ENCODE results near the gene MSI2.

MSI2 gene

GRCh38 chr17:57328109-57328882 is 72.0 kb downstream of the MSI2 start:
- no peak for DNase-seq (ENCODE audit: low read depth)
- H3K4me3 ChIP-seq (ENCODE audit: low read length), result no peak overlapping the region
- TF ChIP-seq CTCF (IDR thresholded peaks at IDR 0.05; ENCODE audit: insufficient read depth, low read depth, low read length, missing control alignments), result no peak

GRCh38 chr17:57329380-57330214 is 73.3 kb downstream of the MSI2 start:
- TF ChIP-seq CTCF (IDR thresholded peaks at IDR 0.05; ENCODE audit: insufficient read depth, low read depth, low read length, missing control alignments), result no peak
- DNase-seq (ENCODE audit: low read depth), result no peak
- H3K4me3 ChIP-seq (ENCODE audit: low read length), result no peak overlapping the region

DNA sequence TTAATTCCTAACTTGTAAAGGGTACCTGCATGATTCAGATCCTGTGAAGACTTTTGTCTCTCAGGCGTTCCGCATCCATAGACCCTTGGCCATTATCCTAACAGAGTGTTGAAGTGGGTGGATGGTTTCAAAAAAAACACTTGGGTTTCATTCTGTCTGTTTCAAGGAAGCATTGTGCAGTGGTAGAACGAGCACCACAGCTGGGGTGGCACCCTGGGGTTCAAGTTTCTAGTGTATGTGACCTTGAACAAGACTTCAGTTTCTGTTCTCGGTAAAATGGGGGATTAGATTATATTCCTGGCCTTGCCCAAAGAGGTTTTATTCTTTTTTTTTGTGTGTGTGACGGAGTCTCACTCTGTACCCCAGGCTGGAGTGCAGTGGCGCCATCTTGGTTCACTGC is 74.3 kb downstream of the MSI2 start:
- no peak for TF ChIP-seq CTCF (IDR thresholded peaks at IDR 0.05; ENCODE audit: insufficient read depth, low read depth, low read length, missing control alignments)
- no peak overlapping the region for H3K4me3 ChIP-seq (ENCODE audit: low read length)
- DNase-seq (ENCODE audit: low read depth), result no peak

GRCh38 chr17:57331423-57331822 is 75.1 kb downstream of the MSI2 start:
- no peak overlapping the region for H3K4me3 ChIP-seq (ENCODE audit: low read length)
- no peak for TF ChIP-seq CTCF (IDR thresholded peaks at IDR 0.05; ENCODE audit: insufficient read depth, low read depth, low read length, missing control alignments)
- no peak for DNase-seq (ENCODE audit: low read depth)

DNA sequence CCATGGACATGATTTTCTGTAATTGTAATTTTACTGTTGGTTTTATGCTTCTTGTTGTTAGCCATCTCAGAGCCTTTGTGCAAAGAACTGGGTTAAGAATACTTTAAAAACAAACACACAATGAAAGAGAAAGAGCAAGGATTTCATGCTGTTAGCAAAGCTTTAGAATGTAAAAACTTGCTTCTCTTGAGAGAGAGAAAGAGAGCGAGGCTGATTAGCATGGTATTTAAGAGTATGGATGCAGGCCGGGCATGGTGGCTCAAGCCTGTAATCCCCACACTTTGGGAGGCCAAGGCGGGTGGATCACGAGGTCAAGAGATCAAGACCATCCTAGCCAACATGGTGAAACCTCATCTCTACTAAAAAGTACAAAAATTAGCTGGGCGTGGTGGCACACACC is 76.2 kb downstream of the MSI2 start:
- no peak for TF ChIP-seq CTCF (IDR thresholded peaks at IDR 0.05; ENCODE audit: insufficient read depth, low read depth, low read length, missing control alignments)
- H3K4me3 ChIP-seq (ENCODE audit: low read length), result no peak overlapping the region

DNA sequence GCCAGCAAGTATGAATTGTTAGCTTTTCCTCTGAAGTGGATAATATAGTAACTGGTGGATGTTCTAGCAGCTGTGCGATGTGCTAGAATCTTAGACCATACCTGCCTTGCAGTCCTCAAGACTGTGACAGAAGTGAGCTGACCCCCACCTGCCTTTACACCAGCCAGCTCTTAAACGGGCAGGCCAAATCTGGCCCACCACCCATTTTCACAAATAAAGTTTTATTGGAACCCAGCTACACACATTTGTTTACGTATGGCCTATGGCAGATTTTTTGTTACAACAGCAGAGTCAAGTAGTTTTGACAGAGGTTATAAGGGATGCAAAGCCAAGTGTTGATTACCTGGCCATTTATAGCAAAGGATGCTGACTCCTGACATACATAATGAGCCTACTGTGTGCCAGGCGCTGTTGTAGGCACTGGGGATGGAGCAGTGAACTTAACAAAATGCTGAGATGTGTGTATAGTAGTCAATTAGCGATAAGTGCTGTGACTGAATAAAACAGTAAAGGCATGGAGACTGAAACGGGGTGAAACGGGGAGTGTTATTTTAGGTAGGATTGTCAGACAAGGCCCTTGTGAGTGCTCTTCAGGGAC is 79.0 kb downstream of the MSI2 start:
- no peak overlapping the region for H3K4me3 ChIP-seq (ENCODE audit: low read length)
- TF ChIP-seq CTCF (IDR thresholded peaks at IDR 0.05; ENCODE audit: insufficient read depth, low read depth, low read length, missing control alignments), result no peak
- no peak for DNase-seq (ENCODE audit: low read depth)

More for the DNA sequence above, 76.2 kb downstream of the MSI2 start:
- DNase-seq (ENCODE audit: low read depth), result no peak

Measured in epithelial cell of esophagus (primary cell).